Bronchus fibroblast of lung (primary cell): ENCODE measurements around the gene PDHX. TPM values are rescaled to one million over a fixed set of nuclear protein-coding genes. Genes with fewer than 3 reads are reported as not detected.

ENCODE experiments used
- total RNA-seq: library from RNA; depleted of rRNA; stranded (reverse); fragments of >200 nt; gene quantifications from 2 replicates; pipeline ENCODE4 v1.2.3, GENCODE V29; 2015

The PDHX gene
- 19.0 and 20.7 TPM in 2 replicates for total RNA-seq

GRCh38 chr11:34916015-34916842 is at the start of gene PDHX, which contains the start of gene APIP:
Gene PDHX, plus strand, starts transcription at chr11:34916618. Its CDS starts 38 bp downstream, at chr11:34916656.
Gene APIP, minus strand, starts transcription at chr11:34916379. Its CDS starts 95 bp downstream, at chr11:34916284.

Other genes starting within 250 kb of the PDHX start
- 20.8 and 21.0 TPM in 2 replicates for gene APIP, start 239 bp upstream of the PDHX start, total RNA-seq
- 224 and 247 TPM in 2 replicates for gene CD44, start 222.6 kb downstream of the PDHX start, total RNA-seq